CD14-positive monocyte (primary cell): ENCODE measurements around the gene GABBR2. TPM values are rescaled to one million over a fixed set of nuclear protein-coding genes. Genes with fewer than 3 reads are reported as not detected.

Experiments used
- DNase-seq, 3 donors: peaks; one replicate each; pipeline ENCODE4 v3.0.0-alpha.2; 2011 to 2022
- H2AFZ ChIP-seq: 2 replicates; pipeline ENCODE4 v1.6.0; 2012; ENCODE audit warnings: mild to moderate bottlenecking, low read depth, low read length, inconsistent platforms; ENCODE audit not compliant: insufficient read depth, poor library complexity, severe bottlenecking
- H3K27ac ChIP-seq, 2 donors: 1 replicate in 1 of 2; 2 replicates in 1 of 2; pipeline ENCODE4 v1.5.1; 2012 to 2013; ENCODE audit warnings: low read length in 2 of 2, control low read depth in 1 of 2, inconsistent platforms in 1 of 2, low read depth in 1 of 2, mild to moderate bottlenecking in 1 of 2
- H3K27me3 ChIP-seq, 2 donors: one replicate each; pipeline versions ENCODE4 v1.6.0 to v1.6.1; 2011 to 2013; ENCODE audit warnings: low read length in 2 of 2; ENCODE audit not compliant: control insufficient read depth in 2 of 2, insufficient read depth in 2 of 2
- H3K36me3 ChIP-seq, 2 donors: replicated peaks in 1 of 2; 1 replicate in 1 of 2; 2 replicates in 1 of 2; pipeline versions ENCODE4 v1.5.1 to v1.6.1; 2012 to 2013; ENCODE audit warnings: low read length in 2 of 2, control low read depth in 1 of 2, inconsistent platforms in 1 of 2, mild to moderate bottlenecking in 1 of 2; ENCODE audit not compliant: insufficient read depth in 2 of 2, control insufficient read depth in 1 of 2
- H3K4me1 ChIP-seq, 2 donors: 1 replicate in 1 of 2; 2 replicates in 1 of 2; pipeline versions ENCODE4 v1.5.1 to v1.6.1; 2012 to 2013; ENCODE audit warnings: low read length in 2 of 2, control low read depth in 1 of 2, inconsistent platforms in 1 of 2, mild to moderate bottlenecking in 1 of 2, moderate library complexity in 1 of 2; ENCODE audit not compliant: insufficient read depth in 2 of 2, control insufficient read depth in 1 of 2
- H3K4me2 ChIP-seq: replicated peaks from 2 replicates; pipeline ENCODE3; 2012; ENCODE audit warnings: low read length, moderate library complexity, mild to moderate bottlenecking; ENCODE audit not compliant: poor library complexity, severe bottlenecking; ENCODE audit errors: extremely low read depth
- H3K4me3 ChIP-seq, 3 experiments: fragments of 200-600 bp in 1 of 3; sonication (generic) in 1 of 3; replicated peaks in 1 of 3; 1 replicate in 2 of 3; 2 replicates in 1 of 3; pipeline ENCODE4 v1.5.1; 2011 to 2013; ENCODE audit warnings: low read length in 3 of 3, mild to moderate bottlenecking in 3 of 3, control low read depth in 2 of 3, low read depth in 2 of 3, inconsistent platforms in 1 of 3, moderate library complexity in 1 of 3
- H3K79me2 ChIP-seq: 2 replicates; pipeline ENCODE4 v1.6.0; 2012; ENCODE audit warnings: mild to moderate bottlenecking, control low read depth, inconsistent platforms, low read length, moderate library complexity; ENCODE audit not compliant: insufficient read depth
- H3K9ac ChIP-seq: 2 replicates; pipeline ENCODE4 v1.6.0; 2017; ENCODE audit warnings: low read length, mild to moderate bottlenecking; ENCODE audit not compliant: insufficient read depth, poor library complexity, severe bottlenecking
- H3K9me3 ChIP-seq, 2 donors: replicated peaks in 1 of 2; 1 replicate in 1 of 2; 2 replicates in 1 of 2; pipeline versions ENCODE4 v1.5.1 to v1.6.1; 2012 to 2013; ENCODE audit warnings: low read length in 2 of 2, control low read depth in 1 of 2; ENCODE audit not compliant: control insufficient read depth in 1 of 2, insufficient read depth in 1 of 2
- H4K20me1 ChIP-seq: 2 replicates; pipeline ENCODE4 v1.6.0; 2012; ENCODE audit warnings: mild to moderate bottlenecking, low read length, control low read depth, moderate library complexity; ENCODE audit not compliant: insufficient read depth
- H3K27ac Mint-ChIP-seq, 7 donors: one replicate each; pipeline ENCODE4 v1.8.0; 2020; ENCODE audit warnings: mild to moderate bottlenecking in 7 of 7, mixed read lengths in 7 of 7, moderate library complexity in 6 of 7, inconsistent platforms in 2 of 7
- H3K27me3 Mint-ChIP-seq, 3 donors: one replicate each; pipeline ENCODE4 v1.8.0; 2021 to 2022; ENCODE audit warnings: low read depth in 3 of 3, mild to moderate bottlenecking in 3 of 3, mixed read lengths in 3 of 3, moderate library complexity in 3 of 3, inconsistent platforms in 1 of 3
- H3K36me3 Mint-ChIP-seq, 2 donors: one replicate each; pipeline ENCODE4 v1.8.0; 2020; ENCODE audit warnings: mixed read lengths in 2 of 2, inconsistent platforms in 1 of 2, mild to moderate bottlenecking in 1 of 2
- H3K4me1 Mint-ChIP-seq: one replicate; pipeline ENCODE4 v1.8.0; 2020; ENCODE audit warnings: mild to moderate bottlenecking, mixed read lengths
- H3K4me3 Mint-ChIP-seq, 2 donors: one replicate each; pipeline ENCODE4 v1.8.0; 2020; ENCODE audit warnings: mild to moderate bottlenecking in 2 of 2, mixed read lengths in 2 of 2, moderate library complexity in 1 of 2
- H3K9me3 Mint-ChIP-seq, 7 donors: one replicate each; pipeline ENCODE4 v1.8.0; 2020 to 2022; ENCODE audit warnings: mixed read lengths in 7 of 7, mild to moderate bottlenecking in 6 of 7, moderate library complexity in 6 of 7, inconsistent platforms in 2 of 7
- WGBS: methylation state at CpG from one replicate; pipeline ENCODE4 v1.1.5; 2013; ENCODE audit warnings: missing lambda C conversion rate; ENCODE audit not compliant: insufficient coverage; 5-methylcytosine and 5-hydroxymethylcytosine counted together
- intact Hi-C, 2 donors: fragments of 100-400 bp; cut with micrococcal nuclease; formaldehyde crosslinking; loops; one replicate each; pipeline versions ENCODE4 v1.15.0 to v1.15.1; 2023
- polyA plus RNA-seq, 3 donors: library from polyadenylated mRNA; depleted of rRNA in 1 of 3; unstranded in 2 of 3; stranded (reverse) in 1 of 3; fragments of 300-500 nt in 2 of 3; fragments of >200 nt in 1 of 3; fragmentation: Illumina TruSeq in 2 of 3; gene quantifications; 1 replicate in 2 of 3; 2 replicates in 1 of 3; pipeline ENCODE4 v1.2.3, GENCODE V29; 2012 to 2021
- TF ChIP-seq, protein P1 (sequence below): fragments of 200-600 bp; IDR thresholded peaks from one replicate; pipeline ENCODE4 v1.8.0; 2022; ENCODE audit warnings: antibody characterized with exemption, mild to moderate bottlenecking

The GABBR2 gene
- polyA plus RNA-seq, 3 donors: not detected

DNA sequence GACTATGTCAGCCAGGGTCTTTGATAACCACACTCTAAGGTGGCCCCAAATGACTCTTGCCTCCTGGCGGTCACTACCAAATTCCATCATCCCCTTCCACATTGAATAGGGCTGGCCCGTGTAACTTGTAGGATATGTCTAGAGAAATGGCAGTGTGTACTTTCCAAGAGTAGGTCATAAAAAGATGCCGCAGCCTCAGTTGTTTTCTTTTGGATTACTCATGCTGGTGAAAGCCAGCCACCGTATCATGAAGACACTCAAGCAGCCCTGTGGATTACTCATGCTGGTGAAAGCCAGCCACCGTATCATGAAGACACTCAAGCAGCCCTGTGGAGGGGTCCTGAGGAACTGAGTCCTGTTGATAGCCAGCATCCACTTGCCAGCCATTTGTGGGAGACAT is 281.2 kb downstream of the GABBR2 start:
- Histone ChIP-seq H3K4me1 (no peaks in the 10 kb centered on the region), H3K27ac (no peak overlapping the region), H3K9ac (no peak overlapping the region), H3K9me3 (no peaks in the 10 kb centered on the region), H3K4me3 (no peak overlapping the region), H3K4me2 (no peak overlapping the region), H3K36me3 (no peaks in the 10 kb centered on the region), H4K20me1 (no peaks in the 10 kb centered on the region), H3K27me3 (no peaks in the 10 kb centered on the region), H2AFZ (no peak overlapping the region), H3K79me2 (no peaks in the 10 kb centered on the region)
- H3K27me3 Mint-ChIP-seq: peaks cover 2 to 6% (median 3%) of the 10 kb centered on the region in 3 donors
- WGBS: 97% methylated on average over 3 of the region's 5 CpGs
- peaks cover 11% of the 10 kb centered on the region for H3K4me1 Mint-ChIP-seq
- peak overlapping the region in 1 of 7 donors; percentile 4 for H3K27ac Mint-ChIP-seq
- peaks cover 0 to 5% (median 0%) of the 10 kb centered on the region in 7 donors for H3K9me3 Mint-ChIP-seq
- TF ChIP-seq, protein P1, sequence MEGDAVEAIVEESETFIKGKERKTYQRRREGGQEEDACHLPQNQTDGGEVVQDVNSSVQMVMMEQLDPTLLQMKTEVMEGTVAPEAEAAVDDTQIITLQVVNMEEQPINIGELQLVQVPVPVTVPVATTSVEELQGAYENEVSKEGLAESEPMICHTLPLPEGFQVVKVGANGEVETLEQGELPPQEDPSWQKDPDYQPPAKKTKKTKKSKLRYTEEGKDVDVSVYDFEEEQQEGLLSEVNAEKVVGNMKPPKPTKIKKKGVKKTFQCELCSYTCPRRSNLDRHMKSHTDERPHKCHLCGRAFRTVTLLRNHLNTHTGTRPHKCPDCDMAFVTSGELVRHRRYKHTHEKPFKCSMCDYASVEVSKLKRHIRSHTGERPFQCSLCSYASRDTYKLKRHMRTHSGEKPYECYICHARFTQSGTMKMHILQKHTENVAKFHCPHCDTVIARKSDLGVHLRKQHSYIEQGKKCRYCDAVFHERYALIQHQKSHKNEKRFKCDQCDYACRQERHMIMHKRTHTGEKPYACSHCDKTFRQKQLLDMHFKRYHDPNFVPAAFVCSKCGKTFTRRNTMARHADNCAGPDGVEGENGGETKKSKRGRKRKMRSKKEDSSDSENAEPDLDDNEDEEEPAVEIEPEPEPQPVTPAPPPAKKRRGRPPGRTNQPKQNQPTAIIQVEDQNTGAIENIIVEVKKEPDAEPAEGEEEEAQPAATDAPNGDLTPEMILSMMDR: no peak
- no peak for DNase-seq
- intact Hi-C loops: no loop called here
- H3K4me3 Mint-ChIP-seq: no peak overlapping the region
- no peaks in the 10 kb centered on the region for H3K36me3 Mint-ChIP-seq

DNA sequence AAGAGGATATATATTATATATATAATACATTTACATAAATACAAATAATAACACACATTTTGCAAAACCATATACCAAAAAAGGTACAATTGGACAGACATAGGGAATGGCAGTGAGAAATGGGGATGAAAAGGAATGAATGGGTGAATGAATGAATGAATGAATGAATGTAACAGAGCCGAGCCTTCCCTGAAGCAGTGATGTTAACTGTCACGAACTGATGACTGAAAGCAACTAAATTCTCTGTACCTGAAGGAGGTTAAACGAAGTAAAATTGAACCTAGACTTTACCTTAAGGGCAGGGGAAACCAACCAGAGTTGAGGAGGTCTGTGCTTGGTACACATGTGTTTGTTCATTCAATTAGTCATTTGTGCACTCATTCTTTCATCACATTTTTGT is 283.7 kb downstream of the GABBR2 start:
- H3K27ac ChIP-seq: no peak overlapping the region
- H3K4me3 ChIP-seq: no peak overlapping the region
- H3K36me3 Mint-ChIP-seq: no peaks in the 10 kb centered on the region
- H3K27me3 ChIP-seq: no peaks in the 10 kb centered on the region
- intact Hi-C loops: no loop called here
- no peaks in the 10 kb centered on the region for H3K9me3 ChIP-seq
- H3K4me1 ChIP-seq: no peaks in the 10 kb centered on the region
- H4K20me1 ChIP-seq: no peaks in the 10 kb centered on the region
- TF ChIP-seq, protein P1: no peak
- H3K27me3 Mint-ChIP-seq: peaks cover 3 to 5% (median 4%) of the 10 kb centered on the region in 3 donors
- H3K4me2 ChIP-seq: no peak overlapping the region
- no peak overlapping the region for H3K27ac Mint-ChIP-seq
- no peak overlapping the region for H2AFZ ChIP-seq
- H3K4me3 Mint-ChIP-seq: no peak overlapping the region
- DNase-seq: no peak
- peaks cover 5% of the 10 kb centered on the region for H3K4me1 Mint-ChIP-seq
- 95% methylated on average over 2 of the region's 3 CpGs for WGBS
- H3K79me2 ChIP-seq: no peaks in the 10 kb centered on the region
- H3K36me3 ChIP-seq: no peaks in the 10 kb centered on the region
- no peak overlapping the region for H3K9ac ChIP-seq
- H3K9me3 Mint-ChIP-seq: peaks cover 0 to 5% (median 0%) of the 10 kb centered on the region in 7 donors
